SKM-1 treated with dmso at 0.1 percent for 144 hours (cell line): ENCODE measurements around the gene OR11G2.
"Not testable (repeated sequence)": the region's sequence is repeated elsewhere in the genome, so short reads cannot be mapped to it uniquely, and the experiment has no call there.

Experiments
- DNase-seq: peaks from one replicate; lab custom pipeline; 2025; ENCODE audit not compliant: unreplicated experiment; lab: John Stamatoyannopoulos, UW

OR11G2 gene

GRCh38 chr14:20223410-20223809 is 32.7 kb downstream of the OR11G2 start, which contains the start of gene OR11H6:
Gene OR11H6 (plus strand): TSS chr14:20223710. CDS start chr14:20223710, 0 bp downstream.
- DNase-seq: no peak

- no peak for DNase-seq
These were observed 38.0 kb downstream of the OR11G2 start, which contains the start of gene OR11H7 for GRCh38 chr14:20228681-20229080. Gene OR11H7 (plus strand): TSS chr14:20228981.

GRCh38 chr14:20235415-20235814 is 44.7 kb downstream of the OR11G2 start:
- not testable (repeated sequence) for DNase-seq

GRCh38 chr14:20247646-20248246 is 57.0 kb downstream of the OR11G2 start:
- no peak for DNase-seq
